ENCODE measurements around the gene LTC4S.
A peak's percentile ranks its signal among the peaks of the same experiment; 100 is the strongest.
"Not testable (repeated sequence)": the region's sequence is repeated elsewhere in the genome, so short reads cannot be mapped to it uniquely, and the experiment has no call there.

The LTC4S gene, protein sequence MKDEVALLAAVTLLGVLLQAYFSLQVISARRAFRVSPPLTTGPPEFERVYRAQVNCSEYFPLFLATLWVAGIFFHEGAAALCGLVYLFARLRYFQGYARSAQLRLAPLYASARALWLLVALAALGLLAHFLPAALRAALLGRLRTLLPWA

DNA sequence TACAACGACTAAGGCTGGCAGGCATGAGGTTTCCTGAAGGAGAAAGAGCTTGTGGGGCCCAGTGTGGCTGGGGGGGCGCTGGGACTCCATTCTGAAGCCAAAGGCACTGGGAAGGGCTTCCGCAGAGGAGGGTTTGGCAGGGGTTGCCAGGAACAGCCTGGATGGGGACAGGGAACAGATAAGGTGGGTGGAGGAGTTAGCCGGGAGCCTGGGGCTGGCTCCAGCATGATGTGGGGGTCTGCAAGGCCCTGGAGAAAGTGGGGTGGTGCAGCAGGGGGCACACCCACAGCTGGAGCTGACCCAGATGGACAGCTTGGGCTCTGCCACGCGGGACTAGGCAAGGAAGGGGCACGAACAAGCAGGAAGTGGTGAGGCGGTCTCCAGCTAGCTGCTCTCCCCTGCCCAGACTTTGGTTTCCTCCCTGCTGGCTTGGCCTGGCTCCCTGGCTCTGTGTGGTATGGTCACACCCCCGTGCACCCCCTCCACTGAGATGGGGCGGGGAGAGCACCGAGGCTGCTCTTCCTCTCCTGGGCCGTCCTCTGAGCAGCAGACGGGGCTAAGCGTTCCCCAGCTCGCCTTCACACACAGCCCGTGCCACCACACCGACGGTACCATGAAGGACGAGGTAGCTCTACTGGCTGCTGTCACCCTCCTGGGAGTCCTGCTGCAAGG, at the start of gene LTC4S:
Gene LTC4S (plus strand): TSS at position 519 of the 672 bp plus-strand sequence. CDS start 95 bp downstream, at position 614.
- DNase-seq: no peak

DNA sequence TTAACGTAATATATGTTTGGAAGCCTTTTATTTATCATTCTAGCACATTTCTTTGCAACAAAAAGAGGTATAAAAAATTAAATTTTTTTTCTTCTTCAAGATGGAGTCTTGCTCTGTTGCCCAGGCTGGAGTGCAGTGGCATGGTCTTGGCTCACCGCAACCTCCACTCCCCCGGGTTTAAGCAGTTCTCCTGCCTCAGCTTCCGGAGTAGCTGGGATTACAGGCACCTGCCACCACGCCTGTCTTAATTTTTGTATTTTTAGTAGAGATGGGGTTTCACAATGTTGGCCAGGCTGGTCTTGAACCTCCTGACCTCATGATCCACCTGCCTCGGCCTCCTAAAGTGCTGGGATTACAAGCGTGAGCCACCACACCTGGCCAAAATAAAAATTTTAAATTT, 49.7 kb upstream of the LTC4S start:
- DNase-seq: not testable (repeated sequence)

DNA sequence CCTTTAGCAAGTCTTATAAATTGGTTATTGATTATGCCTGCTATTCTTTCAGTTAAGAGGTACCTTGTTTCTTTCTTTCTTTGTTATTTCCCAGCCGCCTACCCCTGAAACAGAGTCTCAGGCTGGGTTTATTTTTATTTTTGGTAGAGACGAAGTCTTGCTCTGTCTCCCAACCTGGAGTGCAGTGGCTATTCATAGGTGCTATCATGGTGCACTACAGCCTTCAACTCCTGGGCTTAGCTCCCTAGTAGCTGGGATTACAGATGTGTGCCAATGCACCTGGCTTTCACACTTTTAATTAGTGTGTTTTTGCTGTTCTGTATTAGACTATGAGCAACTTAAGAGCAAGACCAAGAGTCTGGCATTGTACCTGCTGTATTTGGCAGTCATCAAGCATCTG, 46.9 kb upstream of the LTC4S start:
- no peak for DNase-seq

DNA sequence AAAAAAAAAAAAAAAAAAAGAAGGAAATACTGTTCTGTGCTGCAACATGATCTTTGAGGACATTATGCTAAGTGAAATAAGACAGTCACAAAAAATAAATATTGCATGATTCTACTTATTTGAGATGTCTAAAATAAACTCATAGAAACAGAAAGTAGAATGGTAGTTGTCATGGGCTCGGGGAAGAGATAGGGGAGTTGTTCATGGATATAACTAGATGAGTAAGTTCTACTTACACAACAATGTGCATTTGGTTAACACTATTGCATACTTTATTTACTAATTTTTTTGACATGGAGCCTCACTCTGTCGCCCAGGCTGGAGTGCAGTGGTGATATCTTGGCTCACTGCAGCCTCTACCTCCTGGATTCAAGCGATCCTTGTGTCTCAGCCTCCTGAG, 46.0 kb upstream of the LTC4S start:
- no peak for DNase-seq

DNA sequence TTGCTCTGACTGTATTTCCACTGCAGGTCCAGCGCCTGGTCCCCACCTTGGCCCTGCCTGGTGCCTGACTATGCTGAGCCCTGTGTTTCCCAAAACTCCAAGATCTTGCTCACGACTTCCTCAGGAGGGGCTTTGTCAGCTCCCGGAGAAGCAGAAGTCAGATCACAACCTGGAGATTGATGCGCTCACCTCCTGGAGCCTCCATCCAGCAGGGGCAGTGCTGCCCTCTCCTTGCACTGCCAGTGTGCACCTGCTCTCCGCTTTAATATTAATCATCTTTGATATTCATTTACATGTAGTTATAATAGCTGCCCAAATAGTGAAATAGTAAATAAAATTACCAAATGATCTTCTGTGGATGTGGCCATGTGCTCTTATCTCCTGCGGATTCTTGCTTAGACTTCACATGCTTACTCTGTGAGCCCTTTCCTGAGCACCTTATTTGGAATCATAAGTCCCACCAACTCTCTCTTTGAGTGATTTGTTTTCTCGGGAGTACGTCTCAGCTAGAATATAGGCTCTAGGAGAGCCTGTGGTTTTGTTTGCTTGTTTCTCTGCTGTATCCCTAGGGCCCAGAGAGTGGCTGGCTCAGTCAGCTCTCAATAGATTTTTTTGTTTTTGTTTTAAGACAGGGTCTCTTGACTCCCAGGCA, 43.8 kb upstream of the LTC4S start:
- no peak for DNase-seq

DNA sequence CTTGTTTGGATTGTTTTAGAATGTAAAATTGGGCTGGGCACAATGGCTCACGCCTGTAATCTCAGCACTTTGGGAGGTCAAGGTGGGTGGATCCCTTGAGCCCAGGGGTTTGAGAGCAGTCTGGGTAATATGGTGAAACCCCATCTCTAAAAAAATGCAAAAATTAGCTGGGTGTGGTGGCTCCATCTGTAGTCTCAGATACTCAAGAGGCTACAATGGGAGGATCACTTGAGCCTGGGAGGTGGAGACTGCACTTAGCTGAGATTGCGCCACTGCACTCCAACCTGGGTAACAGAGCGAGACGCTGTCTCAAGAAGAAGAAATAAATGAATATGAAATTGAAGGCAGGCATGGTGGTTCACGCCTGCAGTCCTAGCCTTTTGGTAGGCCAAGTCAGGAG, 39.8 kb upstream of the LTC4S start:
- DNase-seq: no peak

DNA sequence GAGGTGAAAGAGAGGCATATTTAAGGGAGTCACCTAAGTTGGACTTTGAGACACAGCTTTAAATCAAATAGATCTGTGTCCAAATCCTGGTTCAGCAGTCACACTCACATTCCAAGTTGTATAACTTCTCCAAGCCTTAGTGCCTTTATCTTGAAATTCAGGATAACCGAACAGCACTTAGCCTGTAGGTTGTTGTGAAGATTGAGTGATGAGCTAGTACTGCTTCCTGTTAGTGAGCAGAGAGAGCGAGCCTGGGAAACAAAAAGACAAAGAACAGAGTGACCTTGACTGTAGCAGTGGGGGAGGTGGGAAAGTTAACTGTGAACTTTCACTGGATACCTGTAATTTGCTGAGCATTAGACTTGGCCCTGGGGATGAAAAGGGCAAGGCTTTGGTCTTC, 38.8 kb upstream of the LTC4S start:
- DNase-seq: no peak

DNA sequence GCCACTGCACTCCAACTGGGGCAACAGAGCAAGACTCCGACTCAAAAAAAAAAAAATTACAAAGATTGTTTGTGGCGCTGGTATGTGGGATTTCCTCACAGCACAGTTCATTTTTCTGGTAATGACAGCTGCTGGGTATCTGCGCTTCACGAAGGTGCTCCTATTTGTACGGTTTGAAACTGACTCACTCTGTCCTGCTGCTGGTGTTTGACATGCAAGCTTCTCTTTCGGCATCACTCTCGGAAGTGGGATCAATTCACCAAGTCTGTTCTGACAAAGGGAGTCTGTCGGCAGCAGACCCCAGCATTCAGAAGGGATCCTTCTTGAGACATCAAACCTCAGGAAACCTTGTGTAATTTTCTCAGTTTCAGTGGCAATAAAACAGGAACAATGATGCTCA, 34.8 kb upstream of the LTC4S start:
- no peak for DNase-seq

DNA sequence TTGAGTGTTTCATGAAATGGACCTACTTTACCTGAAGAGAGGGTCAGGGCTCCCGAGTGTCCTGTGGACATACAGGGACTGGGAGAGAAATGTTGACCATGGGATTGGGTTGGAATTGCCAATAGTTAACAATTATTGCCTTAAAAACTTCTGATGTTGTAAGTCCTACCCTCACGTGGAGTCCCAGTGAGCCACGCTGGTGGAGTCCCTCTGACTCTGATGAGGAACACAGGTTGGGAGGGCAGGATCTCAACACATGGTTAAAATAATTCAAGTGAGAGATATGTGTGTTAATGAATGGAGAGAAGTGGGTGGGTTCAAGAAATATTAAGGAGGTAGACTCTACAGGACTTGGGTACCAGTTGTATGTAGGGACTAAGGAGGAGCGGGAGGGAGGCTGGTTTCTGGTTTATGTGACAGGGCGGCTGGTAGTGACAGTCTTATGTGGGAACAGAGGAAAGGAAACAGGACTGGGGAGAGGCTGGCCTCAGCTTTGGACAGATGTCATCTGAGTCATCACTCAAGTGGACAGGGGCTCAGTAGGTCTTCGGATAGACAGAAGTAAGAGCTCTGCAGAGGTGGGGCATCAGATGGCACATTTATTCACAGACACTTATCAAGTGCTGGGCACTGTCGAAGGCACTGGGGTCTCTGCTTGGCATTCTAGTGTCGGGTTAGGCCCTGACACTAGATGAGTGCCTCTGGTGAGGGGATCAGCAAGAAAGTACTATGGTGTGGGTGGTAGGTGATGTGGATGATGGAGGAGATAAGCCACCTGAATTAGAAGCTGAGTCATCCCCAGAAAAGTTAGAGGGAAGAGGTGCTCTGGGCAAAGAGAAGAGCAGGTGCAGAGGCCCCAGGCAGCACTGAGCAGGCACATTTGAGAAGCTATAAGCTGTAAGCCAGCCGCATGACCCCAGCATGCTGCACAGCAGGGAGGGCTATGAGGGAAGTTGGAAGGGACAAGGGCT, 33.9 kb upstream of the LTC4S start:
- no peak for DNase-seq

DNA sequence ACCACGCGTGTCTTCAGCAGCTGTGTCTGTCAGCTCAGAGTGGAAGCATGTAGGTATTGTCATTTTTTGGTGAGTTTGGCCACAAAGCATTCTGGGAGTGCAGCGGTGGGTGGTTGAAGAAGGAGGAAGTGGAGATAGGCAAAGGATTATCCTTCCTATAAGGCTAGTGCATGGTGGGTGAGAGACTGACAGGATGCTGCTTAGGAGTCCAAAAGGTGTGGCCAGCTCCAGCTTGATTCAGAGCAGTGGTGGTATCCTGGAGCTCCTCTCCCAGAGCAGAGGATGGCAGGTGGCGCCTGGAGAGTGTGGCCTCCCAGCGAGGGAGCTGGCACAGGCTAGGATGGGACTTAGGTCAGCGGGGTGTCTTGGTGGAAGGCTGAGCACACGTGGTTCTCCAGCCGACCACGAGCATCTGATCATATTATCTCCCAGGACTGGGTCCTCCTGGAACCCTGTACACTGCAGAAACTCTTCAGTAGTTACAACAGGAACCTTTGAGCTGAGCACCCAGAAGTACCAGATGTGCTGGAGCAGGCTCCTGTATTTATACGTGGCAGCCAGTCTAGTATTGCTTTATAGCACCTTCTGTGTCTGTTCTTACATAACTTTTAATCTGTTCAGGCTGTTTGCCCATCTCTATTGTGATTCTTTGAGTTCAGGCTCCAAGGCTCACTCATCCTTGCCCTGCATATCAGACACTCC, 31.6 kb upstream of the LTC4S start:
- no peak for DNase-seq

DNA sequence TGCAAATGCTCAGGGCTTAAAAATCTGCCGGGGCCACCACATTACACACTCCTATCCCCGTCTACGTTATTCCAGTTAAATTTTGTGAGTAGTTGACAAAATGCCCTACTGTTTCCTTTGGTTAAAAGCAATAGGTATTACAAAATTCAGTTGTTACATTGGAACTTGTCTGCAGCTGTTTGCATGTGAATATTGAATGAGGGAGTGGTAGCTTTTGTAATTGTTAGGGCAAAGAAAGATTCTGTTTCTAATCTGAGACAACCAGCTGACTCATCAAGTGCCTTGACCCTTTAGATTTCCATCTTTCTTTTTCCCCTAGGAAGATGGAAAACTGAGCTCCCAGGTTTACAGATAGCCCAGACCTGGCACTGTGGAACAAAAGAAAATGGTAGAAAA, 31.0 kb upstream of the LTC4S start:
- DNase-seq: peak; percentile 69

DNA sequence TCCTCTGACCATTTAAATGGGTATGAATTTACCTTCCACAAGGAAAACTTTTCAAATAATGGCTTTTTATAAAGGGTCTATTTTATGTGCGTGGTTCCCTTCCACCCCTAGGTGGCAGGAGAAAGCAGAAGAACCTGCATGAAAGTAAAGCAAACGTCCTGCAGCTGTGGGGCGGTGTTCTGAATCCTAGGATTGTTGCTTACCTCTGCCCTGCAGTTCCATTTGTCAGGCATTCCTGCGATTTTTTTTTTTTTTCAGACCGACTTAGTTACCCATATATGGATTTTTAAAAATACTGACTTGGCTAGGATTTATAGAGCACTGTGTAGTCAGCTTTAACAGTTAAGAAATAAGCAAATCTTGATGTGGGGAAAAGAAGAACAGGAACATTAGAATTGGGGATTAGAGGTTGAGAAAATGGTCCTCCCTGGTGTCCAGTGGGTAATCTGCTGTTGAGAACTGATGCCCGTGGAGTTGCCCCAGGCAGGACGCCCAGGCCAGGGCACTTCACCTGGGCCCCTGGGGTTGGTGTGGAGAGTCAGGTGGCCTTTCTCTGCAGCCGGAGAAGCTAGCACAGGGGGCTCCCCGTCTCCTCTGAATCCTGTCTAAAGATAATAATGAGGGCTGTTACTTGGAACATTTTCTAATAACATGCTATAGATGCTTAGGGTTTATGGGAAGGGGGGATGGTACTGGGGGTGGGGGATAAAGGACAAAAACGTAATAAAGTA, 30.4 kb upstream of the LTC4S start:
- DNase-seq: peak; percentile 75

DNA sequence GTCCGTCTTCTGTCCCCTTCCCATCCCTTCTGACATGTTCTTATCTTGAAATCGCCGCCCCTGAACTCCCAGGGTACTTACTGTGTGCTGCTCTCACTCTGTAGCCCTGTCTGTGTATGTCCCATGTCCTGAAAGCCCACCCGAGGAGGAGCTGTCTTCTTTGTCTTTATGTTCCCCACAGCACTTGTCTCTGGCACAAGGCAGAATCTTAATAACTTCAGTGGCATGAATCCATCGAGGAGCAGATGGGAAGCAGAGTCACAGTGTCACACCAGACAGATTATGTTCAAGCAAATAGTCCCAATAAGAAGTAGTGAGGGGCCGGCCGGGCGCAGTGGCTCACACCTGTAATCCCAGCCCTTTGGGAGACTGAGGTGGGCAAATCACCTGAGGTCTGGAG, 29.7 kb upstream of the LTC4S start:
- no peak for DNase-seq

DNA sequence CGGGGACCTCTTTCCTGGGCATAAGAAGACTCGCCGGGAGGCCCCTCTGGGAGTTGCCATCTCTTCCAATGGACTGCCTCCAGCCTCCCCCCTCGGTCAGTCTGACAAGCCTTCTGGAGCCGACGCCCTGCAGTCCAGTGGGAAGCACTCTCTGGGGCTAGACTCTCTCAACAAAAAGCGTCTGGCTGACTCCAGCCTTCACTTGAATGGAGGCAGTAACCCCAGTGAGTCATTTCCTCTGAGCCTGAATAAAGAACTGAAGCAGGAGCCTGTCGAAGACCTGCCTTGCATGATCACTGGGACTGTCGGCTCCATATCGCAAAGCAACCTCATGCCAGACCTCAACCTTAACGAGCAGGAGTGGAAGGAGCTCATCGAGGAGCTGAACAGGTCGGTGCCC, 28.4 kb upstream of the LTC4S start:
- peak; percentile 58 for DNase-seq

DNA sequence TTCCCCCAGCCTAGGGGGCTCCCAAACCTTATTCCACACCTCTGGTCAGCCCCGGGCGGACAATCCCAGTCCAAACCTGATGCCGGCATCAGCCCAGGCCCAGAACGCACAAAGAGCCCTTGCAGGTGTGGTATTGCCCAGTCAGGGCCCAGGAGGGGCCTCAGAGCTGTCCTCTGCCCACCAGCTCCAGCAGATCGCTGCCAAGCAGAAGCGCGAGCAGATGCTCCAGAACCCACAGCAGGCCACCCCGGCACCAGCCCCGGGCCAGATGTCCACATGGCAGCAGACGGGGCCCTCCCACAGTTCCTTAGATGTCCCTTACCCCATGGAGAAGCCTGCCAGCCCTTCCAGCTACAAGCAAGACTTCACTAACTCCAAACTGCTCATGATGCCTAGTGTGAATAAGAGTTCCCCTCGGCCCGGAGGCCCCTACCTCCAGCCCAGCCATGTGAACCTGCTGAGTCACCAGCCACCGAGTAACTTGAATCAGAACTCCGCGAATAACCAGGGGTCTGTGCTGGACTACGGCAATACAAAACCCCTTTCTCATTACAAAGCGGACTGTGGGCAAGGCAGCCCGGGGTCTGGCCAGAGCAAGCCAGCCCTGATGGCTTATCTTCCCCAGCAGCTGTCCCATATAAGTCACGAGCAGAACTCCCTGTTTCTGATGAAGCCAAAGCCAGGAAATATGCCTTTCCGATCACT, 27.6 kb upstream of the LTC4S start:
- peak; percentile 10 for DNase-seq

DNA sequence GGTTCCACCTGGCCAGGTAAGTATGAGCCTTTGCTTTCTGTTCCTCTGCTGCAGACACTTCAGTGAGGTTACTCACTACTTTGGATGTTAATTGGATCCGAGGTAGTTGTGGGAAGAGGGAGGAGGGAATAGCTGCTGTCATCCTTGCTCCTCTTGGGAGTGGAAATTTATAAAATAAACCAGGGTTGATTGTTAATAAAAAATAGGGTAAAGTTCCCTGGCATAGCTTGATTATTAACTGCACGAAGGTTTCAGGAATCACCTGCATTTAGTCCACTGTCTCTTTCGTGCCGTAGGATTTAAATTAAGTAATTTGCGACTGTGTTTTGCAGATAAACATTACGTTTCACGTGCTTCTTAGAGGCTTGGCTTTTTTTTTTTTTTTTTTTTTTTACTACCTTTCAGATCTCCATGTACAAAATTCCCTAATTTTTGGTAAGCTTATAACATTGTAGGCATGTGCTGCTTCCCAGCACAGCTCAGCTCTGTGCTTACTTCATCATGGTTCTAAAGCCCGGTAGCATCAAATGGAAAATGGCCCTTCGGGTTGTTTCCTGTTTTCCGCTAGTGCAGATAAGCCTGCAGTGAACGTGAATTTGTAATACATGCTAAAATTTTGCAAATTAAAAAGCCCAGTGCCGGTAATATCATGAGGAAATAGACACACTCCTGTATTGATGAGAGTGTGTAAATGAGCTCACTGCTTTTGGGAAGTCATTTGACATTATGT, 26.9 kb upstream of the LTC4S start:
- peak; percentile 58 for DNase-seq

DNA sequence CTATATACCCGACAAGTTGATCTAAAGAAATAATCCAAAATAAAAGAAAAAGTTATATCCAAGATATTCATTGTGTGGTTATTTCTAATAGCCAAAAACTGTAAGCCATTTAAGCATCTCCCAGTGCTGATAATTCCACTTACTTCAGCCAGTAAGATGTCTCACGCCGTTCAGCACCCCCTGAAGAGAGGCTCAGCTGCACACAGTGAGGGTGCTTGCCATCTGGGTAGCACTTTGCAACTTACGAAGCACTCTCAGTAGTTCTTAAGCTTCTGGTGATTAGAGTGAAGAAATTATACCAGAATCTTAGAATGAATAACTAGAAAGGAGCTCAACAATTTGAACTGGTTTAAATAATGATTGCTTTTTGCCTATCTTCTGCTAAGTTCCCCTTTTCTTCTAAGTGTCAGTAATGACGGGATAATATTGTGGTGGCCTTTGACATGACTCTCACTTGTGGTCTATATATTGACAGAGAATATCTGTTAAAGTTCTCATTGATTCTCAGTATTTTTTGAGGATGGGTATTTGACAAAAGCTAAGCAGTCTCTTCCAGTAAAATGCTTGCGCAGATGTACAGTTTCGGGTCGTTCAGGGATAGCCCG, 26.2 kb upstream of the LTC4S start:
- no peak for DNase-seq

DNA sequence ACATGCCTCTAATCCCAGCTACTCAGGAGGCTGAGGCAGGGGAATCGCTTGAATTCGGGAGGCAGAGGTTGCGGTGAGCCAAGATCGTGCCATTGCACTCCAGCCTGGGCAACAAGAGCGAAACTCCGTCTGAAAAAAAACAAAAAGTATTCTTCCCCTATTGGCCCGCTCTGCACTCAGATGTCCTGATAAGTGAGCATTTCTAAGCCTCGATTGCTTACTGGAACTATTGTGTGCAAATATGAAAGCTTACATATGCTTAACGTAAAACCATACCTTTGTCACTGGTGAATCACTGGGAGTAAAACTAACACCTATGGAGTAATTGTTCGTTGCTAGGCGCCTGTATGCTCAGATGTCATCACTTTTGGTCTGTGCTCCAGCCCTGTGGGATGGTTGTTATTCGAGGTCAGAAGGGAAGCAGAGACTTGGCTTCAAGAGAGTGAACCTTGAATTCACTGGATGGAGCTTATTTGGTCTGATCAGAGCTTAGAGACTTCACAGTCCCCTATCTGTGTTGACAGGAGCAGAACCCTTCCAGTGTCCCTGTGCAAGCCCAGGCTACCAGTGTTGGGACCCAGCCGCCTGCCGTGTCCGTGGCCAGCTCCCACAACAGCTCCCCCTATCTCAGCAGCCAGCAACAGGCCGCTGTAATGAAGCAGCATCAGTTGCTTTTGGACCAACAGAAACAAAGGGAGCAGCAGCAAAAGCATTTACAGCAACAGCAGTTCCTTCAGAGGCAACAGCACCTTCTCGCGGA, 25.3 kb upstream of the LTC4S start:
- no peak for DNase-seq

DNA sequence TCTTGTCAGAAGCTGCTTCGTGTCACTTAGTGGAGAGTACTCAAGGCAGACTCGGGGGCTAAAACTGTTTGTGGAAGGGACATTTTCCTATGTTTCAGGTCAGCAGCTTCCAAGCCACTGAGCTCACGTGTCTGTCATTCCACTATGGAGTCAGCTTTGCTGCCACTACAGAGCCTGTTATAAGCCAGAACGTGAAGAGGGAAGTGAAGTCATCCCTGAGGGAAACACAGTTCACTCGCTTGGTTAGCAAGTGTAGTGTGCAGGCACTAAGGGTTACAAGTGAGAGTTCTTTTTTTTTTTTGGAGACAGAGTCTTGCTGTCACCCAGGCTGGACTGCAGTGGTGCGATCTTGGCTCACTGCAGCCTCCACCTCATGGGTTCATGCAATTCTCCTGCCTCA, 24.5 kb upstream of the LTC4S start:
- no peak for DNase-seq
